ENCODE results near the gene LRRC36.

DNA sequence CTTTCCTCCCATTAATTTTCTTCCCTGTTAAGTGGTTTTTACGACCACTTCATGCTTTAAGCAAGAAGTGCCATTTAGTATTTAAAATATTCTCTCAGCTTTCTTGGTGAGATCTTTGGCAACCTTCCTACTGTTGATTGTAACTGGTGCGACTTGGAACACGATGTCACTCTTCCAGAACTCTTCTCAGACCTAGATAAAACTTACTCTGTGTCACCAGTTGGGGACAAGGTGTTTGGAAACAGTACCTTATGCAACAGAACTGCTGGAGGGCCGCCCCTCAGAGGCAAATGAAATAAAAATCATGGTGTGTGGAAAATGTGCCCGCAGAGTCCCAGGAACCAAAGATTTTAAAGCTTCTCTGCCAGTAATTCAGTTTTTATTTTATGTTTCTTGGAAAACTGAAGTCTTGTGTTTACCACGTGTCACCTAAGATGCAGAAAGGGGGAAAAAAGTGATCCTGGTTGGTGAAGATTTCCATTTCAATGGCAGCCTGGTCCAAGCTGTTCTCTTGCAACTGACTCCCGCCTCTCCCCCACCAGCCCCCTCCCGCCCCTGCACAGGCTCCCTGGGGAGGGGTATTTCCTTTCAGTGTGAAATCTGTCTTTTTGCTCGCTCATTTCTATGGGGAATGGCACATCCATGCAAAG lies 97.1 kb downstream of the LRRC36 start:
- TF ChIP-seq, protein P1, sequence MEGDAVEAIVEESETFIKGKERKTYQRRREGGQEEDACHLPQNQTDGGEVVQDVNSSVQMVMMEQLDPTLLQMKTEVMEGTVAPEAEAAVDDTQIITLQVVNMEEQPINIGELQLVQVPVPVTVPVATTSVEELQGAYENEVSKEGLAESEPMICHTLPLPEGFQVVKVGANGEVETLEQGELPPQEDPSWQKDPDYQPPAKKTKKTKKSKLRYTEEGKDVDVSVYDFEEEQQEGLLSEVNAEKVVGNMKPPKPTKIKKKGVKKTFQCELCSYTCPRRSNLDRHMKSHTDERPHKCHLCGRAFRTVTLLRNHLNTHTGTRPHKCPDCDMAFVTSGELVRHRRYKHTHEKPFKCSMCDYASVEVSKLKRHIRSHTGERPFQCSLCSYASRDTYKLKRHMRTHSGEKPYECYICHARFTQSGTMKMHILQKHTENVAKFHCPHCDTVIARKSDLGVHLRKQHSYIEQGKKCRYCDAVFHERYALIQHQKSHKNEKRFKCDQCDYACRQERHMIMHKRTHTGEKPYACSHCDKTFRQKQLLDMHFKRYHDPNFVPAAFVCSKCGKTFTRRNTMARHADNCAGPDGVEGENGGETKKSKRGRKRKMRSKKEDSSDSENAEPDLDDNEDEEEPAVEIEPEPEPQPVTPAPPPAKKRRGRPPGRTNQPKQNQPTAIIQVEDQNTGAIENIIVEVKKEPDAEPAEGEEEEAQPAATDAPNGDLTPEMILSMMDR (IDR thresholded peaks at IDR 0.05; ENCODE audit: insufficient read depth, low read length, poor library complexity, severe bottlenecking) = no peak
- no peak for TF ChIP-seq EZH2phosphoT487 (conservative IDR thresholded peaks at IDR 0.05; ENCODE audit: low read length)

All from SU-DHL-6 (cell line).